Tibial artery (tissue), 4 donors: ENCODE measurements around the gene KRTAP3-2.
A peak's percentile ranks its signal among the peaks of the same experiment; 100 is the strongest.

Experiments
- DNase-seq, 2 donors: peaks; one replicate each; pipeline ENCODE4 v3.0.0-alpha.2; 2019
- H3K27ac ChIP-seq, 2 donors: fragments of 200-600 bp; sonication (generic) in 1 of 2; 1 replicate in 1 of 2; 2 replicates in 1 of 2; pipeline ENCODE4 v1.5.1; 2018 to 2019; ENCODE audit warnings: mild to moderate bottlenecking in 1 of 2
- H3K27me3 ChIP-seq, 2 donors: fragments of 200-600 bp; sonication (generic) in 1 of 2; one replicate each; pipeline versions ENCODE4 v1.5.1 to v1.6.0; 2016 to 2019
- H3K36me3 ChIP-seq, 3 donors: fragments of 200-600 bp; sonication (generic) in 2 of 3; one replicate each; pipeline ENCODE4 v1.5.1; 2016 to 2019; ENCODE audit warnings: mild to moderate bottlenecking in 2 of 3
- H3K4me1 ChIP-seq, 4 donors: fragments of 200-600 bp; sonication (generic) in 2 of 4; 1 replicate in 3 of 4; 2 replicates in 1 of 4; pipeline ENCODE4 v1.5.1; 2016 to 2019
- H3K4me3 ChIP-seq, 2 donors: fragments of 200-600 bp; sonication (generic) in 1 of 2; 1 replicate in 1 of 2; 2 replicates in 1 of 2; pipeline ENCODE4 v1.5.1; 2018 to 2019; ENCODE audit warnings: mild to moderate bottlenecking in 2 of 2
- H3K9me3 ChIP-seq, 3 donors: fragments of 200-600 bp; sonication (generic) in 1 of 3; one replicate each; pipeline ENCODE4 v1.5.1; 2016 to 2019
- intact Hi-C: fragments of 100-400 bp; cut with DNase I; formaldehyde crosslinking; loops from one replicate; pipeline ENCODE4 v1.15.0; 2023; ENCODE audit warnings: low total_unique reads
- TF ChIP-seq, protein P1 (sequence below), 2 experiments: fragments of 200-600 bp in 1 of 2; fragments of 450-650 bp in 1 of 2; IDR thresholded peaks; one replicate each; pipeline ENCODE4 v1.5.1; 2017 to 2019; ENCODE audit warnings: antibody characterized with exemption in 2 of 2, mild to moderate bottlenecking in 1 of 2, moderate library complexity in 1 of 2

The KRTAP3-2 gene

DNA sequence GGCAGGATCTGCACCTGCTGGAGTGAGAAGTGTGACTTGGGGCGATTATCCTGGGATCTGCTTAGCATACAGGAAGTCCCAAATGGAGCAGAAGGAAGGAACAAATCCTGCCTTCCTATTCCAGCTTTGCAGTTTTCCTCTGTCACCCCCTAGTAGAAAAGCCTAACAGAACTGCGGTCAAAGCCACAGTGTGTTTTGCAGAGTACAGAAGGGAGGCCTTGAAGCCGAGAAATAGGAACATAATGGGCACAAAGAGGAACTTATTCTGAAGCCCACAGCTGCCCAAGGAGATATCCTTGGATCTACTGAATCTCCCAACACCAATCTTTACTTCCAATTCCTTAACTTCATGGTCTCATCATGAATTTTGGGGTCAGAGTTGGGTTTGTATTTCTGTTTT, 18.8 kb upstream of the KRTAP3-2 start:
- intact Hi-C loops = no loop called here
- H3K36me3 ChIP-seq = no peaks in the 10 kb centered on the region
- H3K27ac ChIP-seq = no peak overlapping the region
- H3K9me3 ChIP-seq = no peaks in the 10 kb centered on the region
- DNase-seq = no peak
- H3K27me3 ChIP-seq = no peaks in the 10 kb centered on the region
- TF ChIP-seq, protein P1, sequence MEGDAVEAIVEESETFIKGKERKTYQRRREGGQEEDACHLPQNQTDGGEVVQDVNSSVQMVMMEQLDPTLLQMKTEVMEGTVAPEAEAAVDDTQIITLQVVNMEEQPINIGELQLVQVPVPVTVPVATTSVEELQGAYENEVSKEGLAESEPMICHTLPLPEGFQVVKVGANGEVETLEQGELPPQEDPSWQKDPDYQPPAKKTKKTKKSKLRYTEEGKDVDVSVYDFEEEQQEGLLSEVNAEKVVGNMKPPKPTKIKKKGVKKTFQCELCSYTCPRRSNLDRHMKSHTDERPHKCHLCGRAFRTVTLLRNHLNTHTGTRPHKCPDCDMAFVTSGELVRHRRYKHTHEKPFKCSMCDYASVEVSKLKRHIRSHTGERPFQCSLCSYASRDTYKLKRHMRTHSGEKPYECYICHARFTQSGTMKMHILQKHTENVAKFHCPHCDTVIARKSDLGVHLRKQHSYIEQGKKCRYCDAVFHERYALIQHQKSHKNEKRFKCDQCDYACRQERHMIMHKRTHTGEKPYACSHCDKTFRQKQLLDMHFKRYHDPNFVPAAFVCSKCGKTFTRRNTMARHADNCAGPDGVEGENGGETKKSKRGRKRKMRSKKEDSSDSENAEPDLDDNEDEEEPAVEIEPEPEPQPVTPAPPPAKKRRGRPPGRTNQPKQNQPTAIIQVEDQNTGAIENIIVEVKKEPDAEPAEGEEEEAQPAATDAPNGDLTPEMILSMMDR (IDR thresholded peaks at IDR 0.05) = no peak
- no peak overlapping the region for H3K4me3 ChIP-seq
- H3K4me1 ChIP-seq = no peaks in the 10 kb centered on the region

DNA sequence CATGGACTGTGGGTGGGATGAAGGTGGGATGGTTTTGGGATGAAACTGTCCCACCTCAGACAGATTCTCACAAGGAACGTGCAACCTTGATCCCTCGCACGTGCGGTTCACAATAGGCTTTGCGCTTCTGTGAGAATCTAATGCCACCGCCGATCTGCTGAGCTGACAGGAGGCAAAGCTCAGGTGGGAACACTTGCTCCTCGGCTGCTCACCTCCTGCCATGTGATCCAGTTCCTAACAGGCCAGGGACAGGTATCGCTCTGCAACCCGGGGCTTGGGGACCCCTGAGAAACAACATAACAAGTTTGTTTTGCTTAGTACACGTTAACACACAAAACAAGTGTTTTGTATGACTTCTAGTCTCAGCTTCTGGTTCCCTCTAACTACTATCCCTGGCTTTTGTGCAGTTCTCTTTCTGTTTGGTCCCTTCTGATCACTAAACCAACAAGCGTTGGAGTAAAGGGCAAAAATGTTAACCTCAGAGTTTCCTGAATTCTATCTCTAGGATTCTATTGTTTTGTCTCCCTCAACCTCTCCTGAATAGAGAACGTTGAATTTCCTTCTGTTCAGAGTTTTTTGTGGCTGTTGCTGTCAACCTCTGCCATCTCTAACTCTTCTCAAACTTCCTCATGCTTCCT, 17.0 kb upstream of the KRTAP3-2 start:
- H3K27ac ChIP-seq = no peak overlapping the region
- no peak for DNase-seq
- H3K27me3 ChIP-seq = no peaks in the 10 kb centered on the region

DNA sequence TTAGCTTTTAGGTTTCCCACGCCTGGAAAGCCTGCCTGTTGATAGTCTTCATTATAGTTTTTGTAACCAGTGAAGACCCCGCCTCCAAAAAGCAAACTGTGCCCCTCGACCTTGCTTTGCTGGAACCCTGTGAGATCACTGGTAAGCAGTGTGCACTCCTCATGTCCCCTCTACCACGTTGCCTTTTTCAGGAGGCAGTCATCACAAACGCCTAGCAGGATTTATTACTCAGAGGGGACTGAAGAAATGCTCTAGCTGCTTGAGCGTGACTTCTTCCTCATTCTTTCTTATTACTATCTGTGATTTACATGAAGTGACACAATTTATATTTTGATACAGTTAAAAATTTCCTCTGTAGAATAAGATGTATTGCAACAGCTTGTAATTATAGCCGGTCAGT, 15.7 kb upstream of the KRTAP3-2 start:
- intact Hi-C loops = no loop called here
- Histone ChIP-seq H3K9me3 (no peaks in the 10 kb centered on the region), H3K27ac (no peak overlapping the region), H3K4me1 (no peaks in the 10 kb centered on the region), H3K27me3 (no peaks in the 10 kb centered on the region), H3K4me3 (no peak overlapping the region), H3K36me3 (no peaks in the 10 kb centered on the region)
- TF ChIP-seq, protein P1 (IDR thresholded peaks at IDR 0.05) = no peak
- DNase-seq = no peak

More for the DNA sequence above, 17.0 kb upstream of the KRTAP3-2 start:
- intact Hi-C loops = no loop called here
- Histone ChIP-seq H3K4me1 (no peaks in the 10 kb centered on the region), H3K36me3 (no peaks in the 10 kb centered on the region), H3K4me3 (no peak overlapping the region), H3K9me3 (no peaks in the 10 kb centered on the region)
- TF ChIP-seq, protein P1 (IDR thresholded peaks at IDR 0.05) = no peak

DNA sequence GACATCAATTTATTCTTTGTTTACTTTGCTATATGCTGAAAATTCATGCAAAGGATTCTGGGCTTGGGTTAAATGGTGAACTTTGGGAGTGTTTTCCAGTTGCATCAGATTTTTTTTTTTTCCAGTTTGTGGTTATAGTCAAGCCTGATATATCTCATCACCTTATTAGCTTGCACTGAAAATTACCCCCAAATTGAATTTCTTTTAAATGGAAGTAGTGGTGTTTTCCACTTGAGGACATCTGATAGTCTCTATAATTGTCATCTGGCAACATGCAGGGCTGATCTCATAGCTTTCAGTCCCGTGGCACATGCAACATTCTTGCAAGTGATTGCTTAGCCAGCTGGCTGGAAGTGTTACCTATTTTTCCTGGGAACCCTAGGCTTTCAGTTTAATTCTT, 13.9 kb upstream of the KRTAP3-2 start:
- peak in 1 of 2 donors; percentile 31 for DNase-seq
- H3K9me3 ChIP-seq = no peaks in the 10 kb centered on the region
- no peaks in the 10 kb centered on the region for H3K36me3 ChIP-seq
- intact Hi-C loops = no loop called here
- no peak overlapping the region for H3K4me3 ChIP-seq
- no peaks in the 10 kb centered on the region for H3K4me1 ChIP-seq
- TF ChIP-seq, protein P1 (IDR thresholded peaks at IDR 0.05) = no peak
- no peaks in the 10 kb centered on the region for H3K27me3 ChIP-seq
- no peak overlapping the region for H3K27ac ChIP-seq

DNA sequence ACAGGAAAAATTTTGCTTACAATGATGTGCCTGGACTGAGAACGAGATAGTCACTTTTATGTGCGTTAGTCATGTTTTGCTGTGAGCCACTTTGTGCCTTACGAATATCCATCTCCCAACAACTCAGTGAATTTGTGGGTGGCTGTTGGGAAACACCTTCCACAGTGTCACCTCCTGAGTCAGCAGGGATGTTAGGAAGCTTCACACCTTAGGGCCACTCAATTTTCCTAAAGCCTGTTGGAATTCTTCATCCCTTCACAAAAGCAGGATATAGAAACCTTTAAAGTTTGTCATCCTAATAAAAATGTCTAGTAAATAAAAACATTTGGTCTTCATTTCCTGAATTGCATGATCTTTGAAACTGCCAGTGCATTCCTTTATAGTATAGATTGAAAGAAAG, 13.5 kb upstream of the KRTAP3-2 start:
- no peak for DNase-seq
- no peaks in the 10 kb centered on the region for H3K27me3 ChIP-seq
- H3K4me1 ChIP-seq = no peaks in the 10 kb centered on the region
- no peaks in the 10 kb centered on the region for H3K36me3 ChIP-seq
- TF ChIP-seq, protein P1 (IDR thresholded peaks at IDR 0.05) = no peak
- no peak overlapping the region for H3K4me3 ChIP-seq
- no peak overlapping the region for H3K27ac ChIP-seq
- intact Hi-C loops = no loop called here
- no peaks in the 10 kb centered on the region for H3K9me3 ChIP-seq
